Measurements from ENCODE around the gene DTNB. TPM values are rescaled to one million over a fixed set of nuclear protein-coding genes. Genes with fewer than 3 reads are reported as not detected.

DTNB gene
- total RNA-seq, 1 experiment from 2014 or later, result 26.3 TPM

GRCh38 chr2:25373269-25373981 lies 300.0 kb downstream of the DTNB start:
- DNase-seq (ENCODE audit: unreplicated experiment), result peak; percentile 69
- no peaks in the 10 kb centered on the region for H3K36me3 Mint-ChIP-seq (ENCODE audit: insufficient read depth, unreplicated experiment)
- no TSS peak for BruUV-seq (replicated peaks)
- H3K27me3 Mint-ChIP-seq (ENCODE audit: insufficient read depth, unreplicated experiment), result no peaks in the 10 kb centered on the region
- no peaks in the 10 kb centered on the region for H3K9me3 Mint-ChIP-seq (ENCODE audit: unreplicated experiment)
- H3K4me1 Mint-ChIP-seq (ENCODE audit: insufficient read depth, unreplicated experiment), result peaks cover 9% of the 10 kb centered on the region
- POLR2A ChIA-PET, result interaction anchor here (2.1 kb wide), 1 partner anchor 8 kb away, joined by 4 read pairs; no protein-coding TSS in a partner anchor
- TF ChIP-seq CTCF (IDR thresholded peaks at IDR 0.05; ENCODE audit: unreplicated experiment), result no peak
- intact Hi-C loops (cut with micrococcal nuclease), result no loop called here
- H3K4me3 Mint-ChIP-seq (ENCODE audit: unreplicated experiment), result no peak overlapping the region
- CTCF ChIA-PET, result interaction anchor here (0.6 to 1.6 kb wide), 3 partner anchors 11 to 107 kb away, joined by 3 to 6 read pairs (median 3); no protein-coding TSS in a partner anchor
- H3K27ac Mint-ChIP-seq (ENCODE audit: low read depth, unreplicated experiment), result no peak overlapping the region

GRCh38 chr2:25372405-25373268 lies 300.7 kb downstream of the DTNB start:
- TF ChIP-seq CTCF (IDR thresholded peaks at IDR 0.05; ENCODE audit: unreplicated experiment), result no peak
- POLR2A ChIA-PET, result no interaction called here
- H3K4me1 Mint-ChIP-seq (ENCODE audit: insufficient read depth, unreplicated experiment), result peaks cover 8% of the 10 kb centered on the region
- no TSS peak for BruUV-seq (replicated peaks)
- intact Hi-C loops (cut with micrococcal nuclease), result no loop called here
- H3K36me3 Mint-ChIP-seq (ENCODE audit: insufficient read depth, unreplicated experiment), result no peaks in the 10 kb centered on the region
- no peaks in the 10 kb centered on the region for H3K27me3 Mint-ChIP-seq (ENCODE audit: insufficient read depth, unreplicated experiment)
- CTCF ChIA-PET, result interaction anchor here (0.5 to 1.8 kb wide), 4 partner anchors 11 to 95 kb away, joined by 3 to 13 read pairs (median 4); no protein-coding TSS in a partner anchor
- no peaks in the 10 kb centered on the region for H3K9me3 Mint-ChIP-seq (ENCODE audit: unreplicated experiment)
- H3K27ac Mint-ChIP-seq (ENCODE audit: low read depth, unreplicated experiment), result no peak overlapping the region
- DNase-seq (ENCODE audit: unreplicated experiment), result no peak
- no peak overlapping the region for H3K4me3 Mint-ChIP-seq (ENCODE audit: unreplicated experiment)

GRCh38 chr2:25371253-25372241 lies 301.8 kb downstream of the DTNB start:
- no peaks in the 10 kb centered on the region for H3K27me3 Mint-ChIP-seq (ENCODE audit: insufficient read depth, unreplicated experiment)
- CTCF ChIA-PET, result interaction anchor here (0.5 to 1.8 kb wide), 5 partner anchors 10 to 1023 kb away, joined by 3 to 13 read pairs (median 3); no protein-coding TSS in a partner anchor
- H3K36me3 Mint-ChIP-seq (ENCODE audit: insufficient read depth, unreplicated experiment), result no peaks in the 10 kb centered on the region
- H3K27ac Mint-ChIP-seq (ENCODE audit: low read depth, unreplicated experiment), result no peak overlapping the region
- no peak for TF ChIP-seq CTCF (IDR thresholded peaks at IDR 0.05; ENCODE audit: unreplicated experiment)
- no peaks in the 10 kb centered on the region for H3K4me1 Mint-ChIP-seq (ENCODE audit: insufficient read depth, unreplicated experiment)
- DNase-seq (ENCODE audit: unreplicated experiment), result no peak
- POLR2A ChIA-PET, result interaction anchor here (0.6 kb wide), 1 partner anchor 19 kb away, joined by 3 read pairs; no protein-coding TSS in a partner anchor
- BruUV-seq (replicated peaks), result no TSS peak
- no peaks in the 10 kb centered on the region for H3K9me3 Mint-ChIP-seq (ENCODE audit: unreplicated experiment)
- intact Hi-C loops (cut with micrococcal nuclease), result no loop called here
- no peak overlapping the region for H3K4me3 Mint-ChIP-seq (ENCODE audit: unreplicated experiment)
